ENCODE data around the gene SF3B3. TPM values are rescaled to one million over a fixed set of nuclear protein-coding genes. Genes with fewer than 3 reads are reported as not detected.

SF3B3 gene
- total and polyA plus RNA-seq, 5 donors from 2014 or later: 110 to 190 (median 138) TPM

DNA sequence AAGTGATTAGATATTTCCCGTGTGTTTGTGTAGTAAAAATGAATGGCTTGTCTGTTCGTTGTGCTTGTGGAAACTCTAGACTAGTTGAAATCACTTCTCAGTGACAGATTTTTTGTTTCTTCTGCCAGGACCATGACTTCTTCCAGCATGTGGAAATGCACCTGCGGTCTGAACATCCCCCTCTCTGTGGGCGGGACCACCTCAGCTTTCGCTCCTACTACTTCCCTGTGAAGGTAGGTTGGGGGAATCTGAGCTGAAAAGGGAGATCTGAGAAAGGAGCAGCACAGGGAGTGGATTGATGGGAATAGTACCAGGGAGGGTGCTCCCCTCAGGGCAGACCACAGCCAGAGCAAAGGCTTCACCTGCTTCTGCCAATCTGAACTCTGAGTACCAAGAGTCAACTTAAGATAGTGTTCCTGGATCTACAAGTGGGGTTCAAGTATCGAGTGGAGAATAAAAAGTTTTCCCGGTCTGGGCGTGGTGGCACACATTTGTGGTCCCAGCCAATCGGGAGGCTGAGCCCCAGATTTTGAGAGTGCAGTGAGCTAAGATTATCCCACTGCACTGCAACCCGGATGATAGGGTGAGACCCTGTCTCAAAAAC, 47.5 kb downstream of the SF3B3 start:
- Histone ChIP-seq H3K4me3 (ENCODE audit: low read depth, low read length) (no peak overlapping the region), H3K9me3 (ENCODE audit: control insufficient read depth in 2 of 2, low read length in 2 of 2) (no peaks in the 10 kb centered on the region), H3K4me1 (ENCODE audit: control insufficient read depth, insufficient read depth, low read length, poor library complexity, severe bottlenecking) (no peaks in the 10 kb centered on the region), H3K27me3 (ENCODE audit: control insufficient read depth, insufficient read depth, low read length) (no peaks in the 10 kb centered on the region), H3K27ac (ENCODE audit: insufficient read depth, low read length, poor library complexity, severe bottlenecking) (no peak overlapping the region), H3K36me3 (ENCODE audit: control insufficient read depth, insufficient read depth, low read length) (peaks cover 79% of the 10 kb centered on the region)
- Mint-ChIP-seq H3K36me3 (peaks cover 46% of the 10 kb centered on the region), H3K27ac (peak overlapping the region in 2 of 3 donors; percentile 26 to 65), H3K9me3 (no peaks in the 10 kb centered on the region), H3K27me3 (no peaks in the 10 kb centered on the region), H3K4me3 (no peak overlapping the region), H3K4me1 (peaks cover 0 to 5% (median 4%) of the 10 kb centered on the region in 4 donors)
- ATAC-seq (ENCODE audit: low read depth in 2 of 2) (no peak), DNase-seq (no peak)

DNA sequence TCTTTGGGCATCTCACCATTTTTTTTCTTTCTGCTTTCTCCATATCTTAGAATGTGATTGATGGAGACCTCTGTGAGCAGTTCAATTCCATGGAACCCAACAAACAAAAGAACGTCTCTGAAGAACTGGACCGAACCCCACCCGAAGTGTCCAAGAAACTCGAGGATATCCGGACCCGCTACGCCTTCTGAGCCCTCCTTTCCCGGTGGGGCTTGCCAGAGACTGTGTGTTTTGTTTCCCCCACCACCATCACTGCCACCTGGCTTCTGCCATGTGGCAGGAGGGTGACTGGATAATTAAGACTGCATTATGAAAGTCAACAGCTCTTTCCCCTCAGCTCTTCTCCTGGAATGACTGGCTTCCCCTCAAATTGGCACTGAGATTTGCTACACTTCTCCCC, 48.0 kb downstream of the SF3B3 start:
- Mint-ChIP-seq H3K27me3 (no peaks in the 10 kb centered on the region), H3K4me3 (no peak overlapping the region), H3K4me1 (peaks cover 4 to 7% (median 5%) of the 10 kb centered on the region in 4 donors), H3K36me3 (peaks cover 45% of the 10 kb centered on the region), H3K27ac (peak overlapping the region in 1 of 3 donors; percentile 37), H3K9me3 (no peaks in the 10 kb centered on the region)
- H3K27ac ChIP-seq (ENCODE audit: insufficient read depth, low read length, poor library complexity, severe bottlenecking): no peak overlapping the region
- peaks cover 74% of the 10 kb centered on the region for H3K36me3 ChIP-seq (ENCODE audit: control insufficient read depth, insufficient read depth, low read length)
- no peak overlapping the region for H3K4me3 ChIP-seq (ENCODE audit: low read depth, low read length)
- DNase-seq (no peak), ATAC-seq (ENCODE audit: low read depth in 2 of 2) (no peak)
- no peaks in the 10 kb centered on the region for H3K9me3 ChIP-seq (ENCODE audit: control insufficient read depth in 2 of 2, low read length in 2 of 2)
- no peaks in the 10 kb centered on the region for H3K27me3 ChIP-seq (ENCODE audit: control insufficient read depth, insufficient read depth, low read length)
- H3K4me1 ChIP-seq (ENCODE audit: control insufficient read depth, insufficient read depth, low read length, poor library complexity, severe bottlenecking): no peaks in the 10 kb centered on the region

DNA sequence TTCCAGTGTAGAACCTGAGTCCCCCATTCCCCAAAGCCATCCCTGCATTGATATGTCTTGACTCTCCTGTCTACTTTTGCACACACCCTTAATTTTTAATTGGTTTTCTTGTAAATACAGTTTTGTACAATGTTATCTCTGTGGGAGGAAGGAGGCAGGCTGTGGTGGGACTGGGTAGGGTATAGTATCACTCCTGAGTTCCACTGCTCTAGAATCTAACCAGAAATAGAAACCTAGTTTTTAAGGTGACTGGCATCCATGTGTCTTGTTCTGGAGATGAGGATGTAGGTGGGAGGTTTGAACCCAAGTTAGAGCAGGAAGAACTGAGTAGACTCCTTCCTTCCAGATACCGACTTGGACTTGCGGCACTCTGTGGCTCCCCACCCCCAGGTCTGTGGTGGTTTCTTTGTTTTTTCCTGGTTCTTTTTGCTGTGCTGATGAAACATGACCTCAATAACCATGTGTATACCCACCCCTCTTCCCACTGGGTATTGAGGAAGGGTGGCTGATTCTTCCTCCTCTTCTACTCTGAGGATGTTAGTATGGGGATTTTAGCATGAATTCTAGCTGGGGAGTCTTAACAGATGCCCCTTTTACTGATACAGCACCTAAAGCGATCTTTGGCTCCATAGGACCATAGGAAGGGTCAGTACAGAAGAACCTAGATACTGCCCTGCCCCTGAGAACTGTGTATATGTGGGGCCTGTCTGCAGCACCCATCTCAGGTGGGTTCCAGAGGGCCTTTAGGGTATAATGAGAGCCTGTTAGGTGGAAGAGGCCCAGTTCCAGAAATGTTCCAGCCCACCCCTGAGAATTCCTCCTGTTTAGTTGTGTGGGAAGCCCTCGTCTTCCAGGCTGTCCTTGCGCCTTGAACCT, 48.7 kb downstream of the SF3B3 start:
- Histone ChIP-seq H3K9me3 (ENCODE audit: control insufficient read depth in 2 of 2, low read length in 2 of 2) (no peaks in the 10 kb centered on the region), H3K27me3 (ENCODE audit: control insufficient read depth, insufficient read depth, low read length) (no peaks in the 10 kb centered on the region), H3K27ac (ENCODE audit: insufficient read depth, low read length, poor library complexity, severe bottlenecking) (no peak overlapping the region), H3K4me3 (ENCODE audit: low read depth, low read length) (no peak overlapping the region), H3K4me1 (ENCODE audit: control insufficient read depth, insufficient read depth, low read length, poor library complexity, severe bottlenecking) (no peaks in the 10 kb centered on the region), H3K36me3 (ENCODE audit: control insufficient read depth, insufficient read depth, low read length) (peaks cover 67% of the 10 kb centered on the region)
- Mint-ChIP-seq H3K27me3 (no peaks in the 10 kb centered on the region), H3K4me3 (no peak overlapping the region), H3K27ac (peak overlapping the region in 2 of 3 donors; percentile 12 to 37), H3K36me3 (peaks cover 38% of the 10 kb centered on the region), H3K4me1 (peaks cover 4 to 10% (median 6%) of the 10 kb centered on the region in 4 donors), H3K9me3 (no peaks in the 10 kb centered on the region)
- DNase-seq: no peak
- no peak for ATAC-seq (ENCODE audit: low read depth in 2 of 2)

DNA sequence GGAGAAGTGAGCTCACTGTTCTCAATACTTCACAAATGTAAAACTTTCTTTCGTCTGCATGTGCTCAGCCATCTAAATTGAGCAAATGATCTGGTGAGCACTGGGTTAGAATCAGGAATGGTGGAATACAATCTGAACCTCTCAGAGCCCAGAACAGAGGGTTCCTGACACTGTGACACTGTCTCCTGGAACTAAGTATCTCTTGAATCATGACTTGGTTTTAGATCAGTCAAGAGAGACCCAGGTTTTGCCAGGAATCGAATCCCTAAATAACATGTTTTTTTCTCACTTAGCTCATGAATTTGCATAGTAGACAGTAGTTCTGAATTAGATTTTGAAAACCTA, 49.3 kb downstream of the SF3B3 start:
- Mint-ChIP-seq H3K27me3 (no peaks in the 10 kb centered on the region), H3K36me3 (peaks cover 36% of the 10 kb centered on the region), H3K27ac (no peak overlapping the region), H3K4me3 (no peak overlapping the region), H3K9me3 (no peaks in the 10 kb centered on the region), H3K4me1 (peaks cover 4 to 10% (median 6%) of the 10 kb centered on the region in 4 donors)
- no peak for ATAC-seq (ENCODE audit: low read depth in 2 of 2)
- DNase-seq: no peak
- no peaks in the 10 kb centered on the region for H3K4me1 ChIP-seq (ENCODE audit: control insufficient read depth, insufficient read depth, low read length, poor library complexity, severe bottlenecking)
- H3K4me3 ChIP-seq (ENCODE audit: low read depth, low read length): no peak overlapping the region
- H3K9me3 ChIP-seq (ENCODE audit: control insufficient read depth in 2 of 2, low read length in 2 of 2): no peaks in the 10 kb centered on the region
- no peak overlapping the region for H3K27ac ChIP-seq (ENCODE audit: insufficient read depth, low read length, poor library complexity, severe bottlenecking)
- peaks cover 61% of the 10 kb centered on the region for H3K36me3 ChIP-seq (ENCODE audit: control insufficient read depth, insufficient read depth, low read length)
- H3K27me3 ChIP-seq (ENCODE audit: control insufficient read depth, insufficient read depth, low read length): no peaks in the 10 kb centered on the region

DNA sequence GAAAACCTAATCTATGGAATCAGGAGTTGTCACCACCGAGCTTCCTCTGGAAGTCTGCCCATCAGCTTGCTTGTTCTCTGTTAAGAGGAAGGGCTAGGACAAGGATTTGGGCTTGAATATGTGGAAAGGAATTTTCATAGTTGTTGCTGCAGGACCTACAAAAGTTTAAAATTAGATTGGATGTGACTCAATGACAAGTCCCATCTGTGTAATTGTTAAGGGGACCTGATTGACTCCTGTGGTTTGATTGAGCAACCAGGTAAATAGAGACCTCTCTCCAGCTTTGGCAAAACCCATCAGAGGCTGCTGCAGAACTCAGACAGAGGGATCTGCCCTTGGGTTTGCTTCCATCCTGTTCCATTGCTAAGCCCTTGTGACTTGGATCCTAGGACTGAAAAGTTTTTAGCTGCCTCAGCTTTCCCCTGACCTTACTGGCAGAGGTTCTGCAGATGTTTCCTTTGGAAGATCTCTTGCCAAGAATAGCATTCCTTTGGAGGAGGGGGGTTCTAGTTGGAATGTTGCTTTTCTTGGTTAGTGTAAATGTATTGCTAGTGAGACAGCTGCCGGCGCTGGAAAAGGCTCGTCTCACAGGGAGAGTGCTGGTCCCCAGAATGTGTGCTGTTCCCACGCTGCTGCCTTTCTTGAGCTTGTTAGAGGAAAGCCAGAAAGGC, 50.0 kb downstream of the SF3B3 start:
- no peaks in the 10 kb centered on the region for H3K27me3 ChIP-seq (ENCODE audit: control insufficient read depth, insufficient read depth, low read length)
- DNase-seq (no peak), ATAC-seq (ENCODE audit: low read depth in 2 of 2) (no peak)
- H3K27ac ChIP-seq (ENCODE audit: insufficient read depth, low read length, poor library complexity, severe bottlenecking): no peak overlapping the region
- peak overlapping the region in 1 of 3 donors; percentile 8 for H3K27ac Mint-ChIP-seq
- no peak overlapping the region for H3K4me3 ChIP-seq (ENCODE audit: low read depth, low read length)
- no peak overlapping the region for H3K4me3 Mint-ChIP-seq
- no peaks in the 10 kb centered on the region for H3K4me1 ChIP-seq (ENCODE audit: control insufficient read depth, insufficient read depth, low read length, poor library complexity, severe bottlenecking)
- peaks cover 29% of the 10 kb centered on the region for H3K36me3 Mint-ChIP-seq
- peaks cover 54% of the 10 kb centered on the region for H3K36me3 ChIP-seq (ENCODE audit: control insufficient read depth, insufficient read depth, low read length)
- peaks cover 4 to 10% (median 6%) of the 10 kb centered on the region in 4 donors for H3K4me1 Mint-ChIP-seq
- no peaks in the 10 kb centered on the region for H3K9me3 ChIP-seq (ENCODE audit: control insufficient read depth in 2 of 2, low read length in 2 of 2)
- H3K27me3 Mint-ChIP-seq: no peaks in the 10 kb centered on the region
- no peaks in the 10 kb centered on the region for H3K9me3 Mint-ChIP-seq

DNA sequence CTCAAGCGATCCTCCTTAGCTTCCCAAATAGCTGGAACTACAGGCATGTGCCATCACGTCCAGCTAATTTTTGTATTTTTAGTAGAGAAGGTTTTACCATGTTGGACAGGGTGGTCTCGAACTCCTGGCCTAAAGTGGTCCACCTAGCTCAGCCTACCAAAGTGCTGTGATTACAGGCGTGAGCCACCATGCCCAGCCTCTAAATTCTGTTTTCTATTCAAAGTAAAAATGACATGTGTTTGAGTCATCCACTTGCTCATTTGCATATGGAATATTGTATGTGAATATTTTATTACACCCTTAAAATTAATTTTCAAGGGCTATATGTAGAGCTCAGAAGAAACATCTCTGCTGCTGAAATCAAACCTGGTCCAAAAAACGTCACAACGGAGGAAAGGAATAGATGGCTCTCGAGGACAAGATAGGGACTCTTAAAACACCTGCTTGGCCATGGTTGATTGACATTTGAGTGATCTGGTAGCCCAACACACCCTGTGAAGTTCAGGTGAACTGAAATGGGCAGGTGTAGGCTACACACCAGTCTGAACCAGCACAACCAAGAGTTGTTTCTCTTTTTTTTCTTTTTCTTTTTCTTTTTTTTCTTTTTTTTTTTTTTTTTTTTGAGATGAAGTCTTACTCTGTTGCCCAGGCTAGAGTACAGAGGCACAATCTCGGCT, 51.1 kb downstream of the SF3B3 start:
- no peaks in the 10 kb centered on the region for H3K27me3 ChIP-seq (ENCODE audit: control insufficient read depth, insufficient read depth, low read length)
- ATAC-seq (ENCODE audit: low read depth in 2 of 2) (no peak), DNase-seq (no peak)
- no peaks in the 10 kb centered on the region for H3K27me3 Mint-ChIP-seq
- peaks cover 26% of the 10 kb centered on the region for H3K36me3 Mint-ChIP-seq
- no peak overlapping the region for H3K27ac ChIP-seq (ENCODE audit: insufficient read depth, low read length, poor library complexity, severe bottlenecking)
- peak overlapping the region in 1 of 3 donors; percentile 50 for H3K27ac Mint-ChIP-seq
- no peaks in the 10 kb centered on the region for H3K9me3 ChIP-seq (ENCODE audit: control insufficient read depth in 2 of 2, low read length in 2 of 2)
- no peak overlapping the region for H3K4me3 ChIP-seq (ENCODE audit: low read depth, low read length)
- H3K4me1 Mint-ChIP-seq: peaks cover 4 to 10% (median 6%) of the 10 kb centered on the region in 4 donors
- H3K36me3 ChIP-seq (ENCODE audit: control insufficient read depth, insufficient read depth, low read length): peaks cover 42% of the 10 kb centered on the region
- H3K4me3 Mint-ChIP-seq: no peak overlapping the region
- H3K4me1 ChIP-seq (ENCODE audit: control insufficient read depth, insufficient read depth, low read length, poor library complexity, severe bottlenecking): no peaks in the 10 kb centered on the region
- H3K9me3 Mint-ChIP-seq: no peaks in the 10 kb centered on the region

DNA sequence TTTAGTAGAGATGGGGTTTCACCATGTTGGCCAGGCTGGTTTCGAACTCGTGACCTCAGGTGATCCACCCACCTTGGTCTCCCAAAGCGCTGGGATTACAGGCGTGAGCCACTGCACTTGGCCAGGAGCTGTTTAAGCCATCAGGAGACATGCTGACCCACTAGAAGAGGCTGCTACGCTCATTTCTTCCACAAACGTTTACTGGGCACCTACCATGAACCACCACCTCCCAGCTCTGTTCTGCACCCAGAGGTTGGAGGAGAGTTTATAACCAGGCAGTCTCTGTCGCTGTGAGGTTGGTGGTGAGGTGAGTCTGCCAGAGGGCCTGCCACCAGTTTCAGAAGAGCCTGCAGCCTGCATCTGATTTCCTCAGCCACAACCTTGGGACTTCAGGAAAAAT, 51.8 kb downstream of the SF3B3 start:
- Histone ChIP-seq H3K27ac (ENCODE audit: insufficient read depth, low read length, poor library complexity, severe bottlenecking) (no peak overlapping the region), H3K9me3 (ENCODE audit: control insufficient read depth in 2 of 2, low read length in 2 of 2) (no peaks in the 10 kb centered on the region), H3K4me1 (ENCODE audit: control insufficient read depth, insufficient read depth, low read length, poor library complexity, severe bottlenecking) (no peaks in the 10 kb centered on the region), H3K36me3 (ENCODE audit: control insufficient read depth, insufficient read depth, low read length) (peaks cover 38% of the 10 kb centered on the region), H3K4me3 (ENCODE audit: low read depth, low read length) (no peak overlapping the region), H3K27me3 (ENCODE audit: control insufficient read depth, insufficient read depth, low read length) (no peaks in the 10 kb centered on the region)
- Mint-ChIP-seq H3K9me3 (no peaks in the 10 kb centered on the region), H3K36me3 (peaks cover 24% of the 10 kb centered on the region), H3K4me3 (no peak overlapping the region), H3K4me1 (peaks cover 4 to 10% (median 6%) of the 10 kb centered on the region in 4 donors), H3K27ac (peak overlapping the region in 1 of 3 donors; percentile 15), H3K27me3 (no peaks in the 10 kb centered on the region)
- ATAC-seq (ENCODE audit: low read depth in 2 of 2) (no peak), DNase-seq (no peak)
